ENCODE results near the gene SND1.

DNA sequence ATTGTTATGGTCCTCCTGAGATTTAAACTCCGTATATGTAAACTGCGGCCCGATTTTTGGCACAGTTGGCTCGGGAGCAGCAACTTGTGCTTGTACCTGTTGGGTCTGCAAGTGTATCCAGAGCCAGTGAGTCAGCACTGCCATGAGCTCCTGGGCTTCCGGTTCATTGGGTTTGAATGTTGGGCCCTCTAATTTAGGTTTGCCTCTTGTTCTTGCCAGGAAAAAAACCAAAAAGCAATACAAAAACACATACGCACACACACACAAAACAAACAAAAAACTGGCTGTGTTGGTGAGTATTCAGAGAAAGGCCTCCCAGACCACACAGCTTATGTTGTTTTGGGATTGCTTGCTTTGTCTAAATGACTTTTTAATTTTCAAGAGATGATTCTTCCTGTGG lies 26.3 kb downstream of the SND1 start:
- TF ChIP-seq, protein P1, sequence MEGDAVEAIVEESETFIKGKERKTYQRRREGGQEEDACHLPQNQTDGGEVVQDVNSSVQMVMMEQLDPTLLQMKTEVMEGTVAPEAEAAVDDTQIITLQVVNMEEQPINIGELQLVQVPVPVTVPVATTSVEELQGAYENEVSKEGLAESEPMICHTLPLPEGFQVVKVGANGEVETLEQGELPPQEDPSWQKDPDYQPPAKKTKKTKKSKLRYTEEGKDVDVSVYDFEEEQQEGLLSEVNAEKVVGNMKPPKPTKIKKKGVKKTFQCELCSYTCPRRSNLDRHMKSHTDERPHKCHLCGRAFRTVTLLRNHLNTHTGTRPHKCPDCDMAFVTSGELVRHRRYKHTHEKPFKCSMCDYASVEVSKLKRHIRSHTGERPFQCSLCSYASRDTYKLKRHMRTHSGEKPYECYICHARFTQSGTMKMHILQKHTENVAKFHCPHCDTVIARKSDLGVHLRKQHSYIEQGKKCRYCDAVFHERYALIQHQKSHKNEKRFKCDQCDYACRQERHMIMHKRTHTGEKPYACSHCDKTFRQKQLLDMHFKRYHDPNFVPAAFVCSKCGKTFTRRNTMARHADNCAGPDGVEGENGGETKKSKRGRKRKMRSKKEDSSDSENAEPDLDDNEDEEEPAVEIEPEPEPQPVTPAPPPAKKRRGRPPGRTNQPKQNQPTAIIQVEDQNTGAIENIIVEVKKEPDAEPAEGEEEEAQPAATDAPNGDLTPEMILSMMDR (IDR thresholded peaks at IDR 0.05; ENCODE audit: extremely low read depth in 1 of 2, insufficient read depth in 1 of 2, low read depth in 1 of 2, low read length in 2 of 2) = no peak
- TF ChIP-seq, protein P2, sequence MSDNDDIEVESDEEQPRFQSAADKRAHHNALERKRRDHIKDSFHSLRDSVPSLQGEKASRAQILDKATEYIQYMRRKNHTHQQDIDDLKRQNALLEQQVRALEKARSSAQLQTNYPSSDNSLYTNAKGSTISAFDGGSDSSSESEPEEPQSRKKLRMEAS (IDR thresholded peaks at IDR 0.05; ENCODE audit: insufficient read depth, insufficient read length) = no peak
- TF ChIP-seq FOS (IDR thresholded peaks at IDR 0.05; ENCODE audit: borderline replicate concordance, insufficient read depth, low read length) (no peak), JUN (IDR thresholded peaks at IDR 0.05; ENCODE audit: borderline replicate concordance, insufficient read depth, insufficient read length, low read depth) (no peak), POLR2AphosphoS5 (IDR thresholded peaks at IDR 0.05; ENCODE audit: insufficient read depth, low read depth, low read length) (no peak), EZH2 (IDR thresholded peaks at IDR 0.05; ENCODE audit: borderline replicate concordance, low read depth, low read length, severe bottlenecking) (no peak), POLR2A (IDR thresholded peaks at IDR 0.05; ENCODE audit: low read depth, low read length) (no peak)

All from endothelial cell of umbilical vein (primary cell).